CD4-positive, alpha-beta T cell treated with Interleukin-15 for 4 hours (primary cell): Measurements from ENCODE around the gene TMEM167B.
A peak's percentile ranks its signal among the peaks of the same experiment; 100 is the strongest.
"Not testable (repeated sequence)": the region's sequence is repeated elsewhere in the genome, so short reads cannot be mapped to it uniquely, and the experiment has no call there.

Source experiments
- DNase-seq: peaks from one replicate; pipeline ENCODE4 v3.0.0-alpha.2; 2020; ENCODE audit warnings: low spot score

Gene TMEM167B

GRCh38 chr1:109090196-109091077 lies at the start of gene TMEM167B:
TSS of gene TMEM167B (plus strand) at chr1:109090764. CDS start at chr1:109090873, 109 bp downstream.
- DNase-seq: peak; percentile 87

DNA sequence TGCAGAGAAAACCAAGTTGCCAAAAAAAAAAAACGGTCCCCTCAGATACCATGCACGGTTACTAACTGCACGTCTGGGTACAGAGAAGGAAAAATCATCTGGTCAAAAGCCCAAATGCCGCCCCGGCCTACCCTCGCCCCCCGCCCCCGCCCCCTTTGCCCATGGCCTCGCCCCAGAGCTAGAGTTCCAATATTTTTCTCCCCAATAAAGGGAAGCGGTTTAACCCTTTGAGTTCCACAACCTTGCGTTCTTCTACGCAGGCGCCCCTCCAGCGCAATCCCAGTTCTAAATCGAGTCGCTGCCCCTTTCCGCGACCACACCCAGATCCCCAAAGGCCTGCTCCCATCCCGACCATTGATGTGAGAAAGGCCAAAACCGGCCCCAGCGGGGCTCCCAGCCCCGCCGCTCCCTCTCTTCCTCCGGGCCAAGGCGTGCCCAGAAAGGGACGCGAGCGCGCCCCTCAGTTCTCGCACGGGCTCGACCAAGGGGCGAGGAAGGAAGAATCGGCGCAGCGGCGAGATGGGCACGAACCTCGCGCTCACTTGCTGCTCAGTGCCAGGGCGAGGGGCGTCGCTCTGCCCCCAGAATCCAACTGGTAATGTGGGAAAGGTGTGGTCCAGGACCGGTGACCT lies 49.5 kb upstream of the TMEM167B start:
- peak; percentile 11 for DNase-seq

- peak; percentile 97 for DNase-seq
Measured at GRCh38 chr1:109041621-109042468, 48.7 kb upstream of the TMEM167B start, which contains the start of gene WDR47. TSS of gene WDR47 (minus strand) at chr1:109042102. CDS start at chr1:109023512, 18,590 bp downstream.

- DNase-seq: no peak
Measured at GRCh38 chr1:109045595-109045994, 45.0 kb upstream of the TMEM167B start.

DNA sequence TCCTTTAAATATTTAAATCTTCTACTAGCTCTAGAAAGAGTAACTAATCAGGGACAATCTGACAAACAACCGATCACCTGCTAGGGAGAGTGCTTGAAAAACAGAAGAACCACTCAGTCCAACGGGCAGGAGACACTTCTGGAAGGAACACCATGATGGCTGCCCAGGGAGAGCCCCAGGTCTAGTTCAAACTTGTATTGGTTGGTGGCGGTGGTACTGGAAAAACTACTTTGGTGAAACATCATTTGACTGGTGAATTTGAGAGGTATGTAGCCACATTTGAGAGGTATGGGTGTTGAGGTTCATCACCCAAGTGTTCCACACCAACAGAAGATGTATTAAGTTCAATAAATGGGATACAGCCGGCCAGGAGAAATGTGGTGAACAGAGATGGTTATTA lies 43.9 kb upstream of the TMEM167B start:
- no peak for DNase-seq

- DNase-seq: no peak
Measured at GRCh38 chr1:109047339-109047738, 43.2 kb upstream of the TMEM167B start.

DNA sequence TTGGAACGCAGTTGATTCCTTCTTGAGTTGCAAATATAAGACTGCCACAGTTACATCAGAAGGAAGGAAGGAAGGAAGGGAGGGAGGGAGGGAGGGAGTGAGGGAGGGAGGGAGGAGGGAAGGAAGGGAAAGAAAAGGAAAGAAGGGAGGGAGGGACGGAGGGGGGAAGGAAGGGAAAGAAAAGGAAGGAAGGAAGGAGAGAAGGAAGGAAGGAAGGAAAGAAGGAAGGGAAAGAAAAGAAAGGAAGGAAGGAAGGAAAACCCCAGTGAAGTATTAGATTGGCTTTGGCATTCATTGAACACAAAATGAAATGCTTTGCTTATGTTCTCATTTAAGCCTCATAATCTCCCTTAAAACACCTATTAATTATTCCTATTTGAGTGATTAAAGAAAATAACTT lies 42.2 kb upstream of the TMEM167B start:
- no peak for DNase-seq

DNA sequence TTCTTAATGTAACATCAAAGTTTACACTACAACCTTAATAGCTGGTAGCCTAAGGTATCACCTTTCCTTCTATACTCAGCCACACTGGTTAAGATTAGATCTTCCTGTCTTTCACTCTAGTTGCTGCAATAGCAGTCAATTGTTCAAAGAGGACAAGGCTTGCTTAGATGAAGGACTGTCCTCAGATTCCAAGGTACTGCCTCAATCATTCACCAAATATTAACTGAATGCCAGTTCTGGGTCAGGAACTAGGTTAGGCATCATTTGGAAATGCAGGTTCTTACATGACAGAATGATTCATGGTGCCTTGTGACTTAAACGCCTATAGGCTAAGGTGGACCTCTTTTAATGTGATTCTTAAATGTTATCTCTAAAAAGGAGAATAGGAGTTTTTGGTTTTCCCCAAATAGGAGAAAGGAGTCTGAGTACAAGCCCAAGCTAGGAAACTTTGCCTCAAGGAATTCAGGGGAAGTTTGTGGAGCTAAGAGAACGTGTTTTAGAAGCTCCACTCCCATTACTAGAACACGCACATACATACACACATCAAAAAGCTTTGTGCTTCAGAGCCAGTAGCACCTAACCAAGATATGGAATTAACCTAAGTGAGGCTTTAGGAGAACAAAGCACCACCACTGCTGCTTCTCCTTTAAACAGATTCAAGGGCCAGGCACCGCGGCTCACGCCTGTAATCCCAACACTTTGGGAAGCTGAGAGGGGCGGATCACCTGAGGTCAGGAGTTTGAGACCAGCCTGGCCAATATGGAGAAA lies 40.2 kb upstream of the TMEM167B start:
- DNase-seq: no peak

GRCh38 chr1:109052145-109052544 lies 38.4 kb upstream of the TMEM167B start:
- DNase-seq: not testable (repeated sequence)

DNA sequence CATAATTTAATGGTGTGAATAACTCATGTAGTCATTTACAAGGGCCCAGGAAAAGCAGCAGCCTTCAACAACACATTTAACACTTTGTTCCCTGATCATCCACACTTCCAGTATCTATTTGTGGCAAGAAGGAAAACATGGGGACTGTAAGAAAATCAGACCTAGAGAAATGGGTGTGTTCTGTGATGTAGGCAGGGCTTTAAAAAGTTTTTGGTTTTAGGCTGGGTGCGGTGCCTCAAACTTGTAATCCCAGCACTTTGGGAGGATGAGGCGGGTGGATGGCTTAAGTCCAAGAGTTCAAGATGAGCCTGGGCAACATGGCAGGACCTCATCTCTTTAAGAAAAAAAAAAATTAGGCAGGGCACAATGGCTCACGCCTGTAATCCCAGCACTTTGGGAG lies 34.5 kb upstream of the TMEM167B start:
- DNase-seq: no peak

DNA sequence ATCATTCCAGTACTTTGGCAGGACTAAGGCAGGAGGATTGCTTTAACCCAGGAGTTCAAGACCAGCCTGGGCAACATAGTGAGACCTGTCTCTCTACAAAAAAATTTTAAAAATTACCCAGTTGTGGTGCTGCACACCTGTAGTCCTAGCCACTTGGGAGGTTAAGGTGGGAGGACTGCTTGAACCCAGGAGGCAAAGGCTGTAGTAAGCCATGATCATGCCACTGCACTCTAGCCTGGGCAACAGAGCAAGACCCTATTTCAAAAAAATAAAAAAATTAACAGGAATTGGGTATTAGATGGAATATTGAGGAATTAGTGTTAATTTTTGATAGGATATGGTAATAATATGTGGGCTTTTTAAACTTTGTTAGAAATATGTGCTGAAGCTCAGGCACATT lies 31.5 kb upstream of the TMEM167B start:
- DNase-seq: no peak

DNA sequence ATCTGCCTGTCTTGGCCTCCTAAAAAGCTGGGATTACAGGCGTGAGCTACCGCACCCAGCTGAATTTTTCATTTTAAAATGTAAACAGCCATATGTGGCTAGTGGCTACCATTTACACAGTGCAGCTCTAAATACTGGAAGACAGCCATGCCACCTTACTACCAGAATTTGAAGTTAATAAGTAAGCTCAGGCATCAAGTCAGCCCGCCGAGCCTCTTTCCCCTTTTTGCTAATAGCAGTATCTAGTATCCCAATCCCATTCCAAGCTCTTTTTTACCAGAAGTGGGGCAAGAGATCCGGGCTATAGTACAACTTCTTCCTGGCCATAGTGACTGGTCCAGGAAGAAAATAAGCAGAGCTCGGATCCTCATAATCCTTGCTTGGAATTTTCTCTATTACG lies 29.9 kb upstream of the TMEM167B start:
- DNase-seq: no peak

DNA sequence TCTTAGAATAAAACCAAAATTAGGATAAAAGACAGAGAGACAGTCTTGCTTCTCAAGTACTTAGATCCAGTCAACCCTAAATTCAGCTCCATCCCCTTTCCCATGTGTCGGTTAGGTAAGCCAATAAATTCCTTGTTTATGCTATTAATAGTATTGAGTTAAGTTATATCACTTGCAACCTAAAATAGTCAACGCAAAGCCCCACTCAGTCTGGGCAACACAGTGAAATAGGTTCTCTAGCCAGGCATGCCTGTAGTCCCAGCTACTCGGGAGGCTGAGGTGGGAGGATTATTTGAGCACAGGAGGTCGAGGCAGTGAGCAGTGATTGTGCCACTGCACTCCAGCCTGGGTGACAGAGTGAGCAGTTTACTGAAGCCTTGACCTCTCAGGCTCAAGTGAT lies 29.4 kb upstream of the TMEM167B start:
- DNase-seq: no peak

GRCh38 chr1:109065137-109065536 lies 25.4 kb upstream of the TMEM167B start:
- DNase-seq: no peak

- no peak for DNase-seq
Measured at GRCh38 chr1:109067883-109068282, 22.7 kb upstream of the TMEM167B start.

GRCh38 chr1:109069294-109069693 lies 21.3 kb upstream of the TMEM167B start:
- DNase-seq: no peak

DNA sequence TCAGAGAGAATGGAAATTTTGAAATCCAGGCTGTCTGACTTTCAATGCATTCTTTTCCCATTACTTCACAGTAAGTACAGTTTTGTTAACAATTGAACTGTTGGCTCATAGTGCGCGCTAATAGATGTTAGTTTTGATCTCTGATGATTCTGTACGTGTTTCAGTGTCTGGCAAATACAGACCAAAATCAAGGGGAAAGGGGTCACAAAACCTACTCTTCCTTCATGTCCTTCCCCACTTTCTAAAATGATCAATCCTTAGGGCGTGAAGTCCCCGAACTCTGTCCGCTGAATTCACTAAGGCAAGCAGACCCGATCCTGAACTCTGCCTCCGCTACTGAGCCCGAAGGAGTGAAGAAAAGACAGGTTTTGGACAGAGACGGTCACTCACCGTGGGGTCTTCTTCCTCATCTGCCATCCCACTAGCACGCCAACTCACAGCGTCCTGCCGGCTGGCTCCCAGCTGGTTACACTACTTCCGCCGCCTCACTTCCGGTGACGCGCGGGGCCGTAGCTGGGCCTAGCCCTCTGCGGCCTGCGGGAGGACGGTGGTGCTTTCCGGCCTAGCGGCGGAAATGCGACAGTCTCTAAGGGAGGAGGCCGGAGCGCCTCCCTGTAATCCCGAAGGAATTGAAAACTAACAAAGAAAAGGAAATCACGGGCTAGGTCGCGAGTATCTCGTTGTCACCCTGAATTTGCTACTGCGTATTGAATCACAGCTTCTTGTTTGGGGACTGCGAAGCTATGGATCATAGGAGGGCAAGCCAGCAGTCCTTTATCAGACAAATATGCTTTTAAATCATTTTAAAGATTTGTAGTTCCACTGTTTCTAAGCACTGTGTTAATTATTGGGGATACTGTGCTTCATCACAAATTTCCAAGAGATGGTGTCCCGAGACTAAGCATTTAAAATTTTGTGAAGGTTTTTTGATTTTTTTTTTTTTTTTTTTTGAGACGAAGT lies 14.8 kb upstream of the TMEM167B start, which contains the start of gene TAF13:
TAF13 (minus strand) TSS at position 473 of the 960 bp plus-strand sequence; CDS start at position 417, 56 bp downstream.
- DNase-seq: peak; percentile 84

DNA sequence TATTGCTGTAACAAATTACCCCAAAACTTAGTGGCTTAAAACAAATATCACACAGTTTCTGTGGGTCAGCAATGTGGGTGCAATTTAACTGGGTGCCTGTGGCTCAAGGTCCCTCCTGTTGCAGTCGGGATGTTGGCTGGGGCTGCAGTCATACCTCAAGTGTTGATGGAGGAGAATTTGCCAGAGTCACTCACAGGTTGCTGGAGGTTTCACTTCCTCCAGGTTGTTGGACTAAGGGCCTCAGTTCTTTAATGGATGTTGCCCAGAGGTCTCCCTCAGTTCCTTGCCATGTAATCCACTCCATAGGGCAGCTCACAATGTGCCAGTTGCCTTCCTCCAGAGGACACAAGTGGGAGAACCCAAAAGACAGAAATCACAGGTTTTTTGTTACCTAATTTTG lies 12.2 kb upstream of the TMEM167B start:
- DNase-seq: no peak

DNA sequence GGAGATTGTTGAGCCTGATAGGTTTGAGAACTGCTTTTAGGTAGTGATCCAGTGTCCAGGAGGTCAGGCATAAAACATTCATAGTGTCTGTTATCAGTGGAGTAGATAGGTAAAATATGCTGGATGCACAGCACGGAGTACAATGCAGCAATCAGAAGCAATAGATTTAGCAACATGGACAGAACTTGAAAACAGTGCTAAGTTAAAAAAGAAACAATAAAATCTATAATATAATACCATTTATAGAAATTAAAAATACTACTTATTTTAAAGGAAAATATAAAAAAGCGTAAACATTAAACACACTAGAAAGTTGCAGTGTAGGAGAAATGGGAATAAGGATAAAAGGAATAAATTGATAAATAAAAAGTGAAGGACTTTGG lies 11.3 kb upstream of the TMEM167B start:
- no peak for DNase-seq

- no peak for DNase-seq
Measured at GRCh38 chr1:109080441-109081082, 10.0 kb upstream of the TMEM167B start.
